ENCODE measurements around the gene MCTP1. TPM values are rescaled to one million over a fixed set of nuclear protein-coding genes. Genes with fewer than 3 reads are reported as not detected.

Gene MCTP1
- total and polyA plus RNA-seq, 10 of the 15 experiments (the other 5 are each of a cell fraction or from before 2014, with no cell fraction given): 12.6 to 45.9 (median 18.8) TPM

DNA sequence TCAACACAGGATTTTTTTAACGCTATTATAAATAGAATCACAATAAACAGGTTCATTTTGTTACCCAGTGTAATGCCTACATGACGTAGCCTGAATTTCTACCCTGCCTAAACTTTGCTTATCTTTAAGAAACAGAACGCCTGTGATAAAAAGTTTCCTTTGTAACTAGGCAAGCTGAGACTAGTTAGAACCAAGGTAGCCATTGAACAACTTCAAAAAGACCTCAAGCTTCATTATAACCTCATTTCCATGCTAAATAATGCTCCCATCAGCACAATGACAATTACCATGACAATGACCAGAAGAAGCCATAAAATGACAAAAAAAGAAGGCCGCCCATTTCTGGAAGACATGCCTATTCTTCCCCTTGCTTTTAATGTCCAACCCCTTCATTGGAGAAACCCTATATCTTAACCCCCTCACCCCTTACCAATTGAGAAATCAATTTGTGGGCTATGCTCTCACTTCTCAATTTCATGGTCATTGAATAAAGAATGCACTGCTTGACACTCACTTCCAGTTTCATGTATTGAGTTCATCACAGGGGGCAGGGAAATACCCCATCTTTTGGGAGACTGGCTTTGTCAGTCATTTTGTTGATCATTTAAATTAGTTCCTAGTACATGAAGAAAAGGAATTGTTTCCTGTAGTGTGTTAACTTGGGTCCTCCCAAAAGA, 276.8 kb downstream of the MCTP1 start (continued):
- TF ChIP-seq KAT2A (conservative IDR thresholded peaks at IDR 0.05; ENCODE audit: control insufficient read depth, low read depth, low read length) (no peak), ATF7 (IDR thresholded peaks at IDR 0.05; ENCODE audit: low read depth) (peak; percentile 74), SREBF1 (IDR thresholded peaks at IDR 0.05; ENCODE audit: low read length) (no peak), STAT1 (conservative IDR thresholded peaks at IDR 0.05) (no peak), RCOR1 (conservative IDR thresholded peaks at IDR 0.05; ENCODE audit: low read depth, low read length) (0 out of 2 replicates have a peak, but pooled peaks have one; percentile 20), ETV6 (conservative IDR thresholded peaks at IDR 0.05 in 1 of 2, IDR thresholded peaks at IDR 0.05 in 1 of 2; ENCODE audit: borderline replicate concordance in 1 of 2, low read depth in 1 of 2) (peak in 1 of 2 experiments; percentile 58; a peak in 1 of 4 replicates), MYC (IDR thresholded peaks at IDR 0.05; ENCODE audit: insufficient read depth, insufficient read length, insufficient replicate concordance, low read length, severe bottlenecking) (no peak), MTA3 (IDR thresholded peaks at IDR 0.05; ENCODE audit: borderline replicate concordance, low read length) (peak; percentile 40; the same call in 1 of the 2 replicates), HDAC6 (IDR thresholded peaks at IDR 0.05; ENCODE audit: unreplicated experiment) (no peak), JUNB (IDR thresholded peaks at IDR 0.05) (0 out of 2 replicates have a peak, but pooled peaks have one; percentile 17), SPI1 (IDR thresholded peaks at IDR 0.05; ENCODE audit: borderline replicate concordance, insufficient read depth, low read depth, low read length) (peak; percentile 83), CHD2 (IDR thresholded peaks at IDR 0.05; ENCODE audit: borderline replicate concordance, low read depth, low read length) (peak; percentile 30; the same call in 1 of the 2 replicates), KLF5 (IDR thresholded peaks at IDR 0.05; ENCODE audit: partially characterized antibody) (no peak), BHLHE40 (IDR thresholded peaks at IDR 0.05; ENCODE audit: borderline replicate concordance in 1 of 2, low read depth in 2 of 2, low read length in 1 of 2) (peak; percentile 37 to 48; a peak in 2 of 4 replicates), ZNF622 (IDR thresholded peaks at IDR 0.05) (no peak)
- TF ChIP-seq, protein P1, sequence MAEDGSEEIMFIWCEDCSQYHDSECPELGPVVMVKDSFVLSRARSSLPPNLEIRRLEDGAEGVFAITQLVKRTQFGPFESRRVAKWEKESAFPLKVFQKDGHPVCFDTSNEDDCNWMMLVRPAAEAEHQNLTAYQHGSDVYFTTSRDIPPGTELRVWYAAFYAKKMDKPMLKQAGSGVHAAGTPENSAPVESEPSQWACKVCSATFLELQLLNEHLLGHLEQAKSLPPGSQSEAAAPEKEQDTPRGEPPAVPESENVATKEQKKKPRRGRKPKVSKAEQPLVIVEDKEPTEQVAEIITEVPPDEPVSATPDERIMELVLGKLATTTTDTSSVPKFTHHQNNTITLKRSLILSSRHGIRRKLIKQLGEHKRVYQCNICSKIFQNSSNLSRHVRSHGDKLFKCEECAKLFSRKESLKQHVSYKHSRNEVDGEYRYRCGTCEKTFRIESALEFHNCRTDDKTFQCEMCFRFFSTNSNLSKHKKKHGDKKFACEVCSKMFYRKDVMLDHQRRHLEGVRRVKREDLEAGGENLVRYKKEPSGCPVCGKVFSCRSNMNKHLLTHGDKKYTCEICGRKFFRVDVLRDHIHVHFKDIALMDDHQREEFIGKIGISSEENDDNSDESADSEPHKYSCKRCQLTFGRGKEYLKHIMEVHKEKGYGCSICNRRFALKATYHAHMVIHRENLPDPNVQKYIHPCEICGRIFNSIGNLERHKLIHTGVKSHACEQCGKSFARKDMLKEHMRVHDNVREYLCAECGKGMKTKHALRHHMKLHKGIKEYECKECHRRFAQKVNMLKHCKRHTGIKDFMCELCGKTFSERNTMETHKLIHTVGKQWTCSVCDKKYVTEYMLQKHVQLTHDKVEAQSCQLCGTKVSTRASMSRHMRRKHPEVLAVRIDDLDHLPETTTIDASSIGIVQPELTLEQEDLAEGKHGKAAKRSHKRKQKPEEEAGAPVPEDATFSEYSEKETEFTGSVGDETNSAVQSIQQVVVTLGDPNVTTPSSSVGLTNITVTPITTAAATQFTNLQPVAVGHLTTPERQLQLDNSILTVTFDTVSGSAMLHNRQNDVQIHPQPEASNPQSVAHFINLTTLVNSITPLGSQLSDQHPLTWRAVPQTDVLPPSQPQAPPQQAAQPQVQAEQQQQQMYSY (CRISPR knock-in tag; IDR thresholded peaks at IDR 0.05): no peak
- TF ChIP-seq, protein P2, sequence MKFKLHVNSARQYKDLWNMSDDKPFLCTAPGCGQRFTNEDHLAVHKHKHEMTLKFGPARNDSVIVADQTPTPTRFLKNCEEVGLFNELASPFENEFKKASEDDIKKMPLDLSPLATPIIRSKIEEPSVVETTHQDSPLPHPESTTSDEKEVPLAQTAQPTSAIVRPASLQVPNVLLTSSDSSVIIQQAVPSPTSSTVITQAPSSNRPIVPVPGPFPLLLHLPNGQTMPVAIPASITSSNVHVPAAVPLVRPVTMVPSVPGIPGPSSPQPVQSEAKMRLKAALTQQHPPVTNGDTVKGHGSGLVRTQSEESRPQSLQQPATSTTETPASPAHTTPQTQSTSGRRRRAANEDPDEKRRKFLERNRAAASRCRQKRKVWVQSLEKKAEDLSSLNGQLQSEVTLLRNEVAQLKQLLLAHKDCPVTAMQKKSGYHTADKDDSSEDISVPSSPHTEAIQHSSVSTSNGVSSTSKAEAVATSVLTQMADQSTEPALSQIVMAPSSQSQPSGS (IDR thresholded peaks at IDR 0.05; ENCODE audit: low read length): peak; percentile 71
- TF ChIP-seq, protein P3, sequence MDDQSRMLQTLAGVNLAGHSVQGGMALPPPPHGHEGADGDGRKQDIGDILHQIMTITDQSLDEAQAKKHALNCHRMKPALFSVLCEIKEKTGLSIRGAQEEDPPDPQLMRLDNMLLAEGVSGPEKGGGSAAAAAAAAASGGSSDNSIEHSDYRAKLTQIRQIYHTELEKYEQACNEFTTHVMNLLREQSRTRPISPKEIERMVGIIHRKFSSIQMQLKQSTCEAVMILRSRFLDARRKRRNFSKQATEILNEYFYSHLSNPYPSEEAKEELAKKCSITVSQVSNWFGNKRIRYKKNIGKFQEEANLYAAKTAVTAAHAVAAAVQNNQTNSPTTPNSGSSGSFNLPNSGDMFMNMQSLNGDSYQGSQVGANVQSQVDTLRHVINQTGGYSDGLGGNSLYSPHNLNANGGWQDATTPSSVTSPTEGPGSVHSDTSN (IDR thresholded peaks at IDR 0.05; ENCODE audit: insufficient replicate concordance, low read depth, low read length): no peak
- TF ChIP-seq, protein P4, sequence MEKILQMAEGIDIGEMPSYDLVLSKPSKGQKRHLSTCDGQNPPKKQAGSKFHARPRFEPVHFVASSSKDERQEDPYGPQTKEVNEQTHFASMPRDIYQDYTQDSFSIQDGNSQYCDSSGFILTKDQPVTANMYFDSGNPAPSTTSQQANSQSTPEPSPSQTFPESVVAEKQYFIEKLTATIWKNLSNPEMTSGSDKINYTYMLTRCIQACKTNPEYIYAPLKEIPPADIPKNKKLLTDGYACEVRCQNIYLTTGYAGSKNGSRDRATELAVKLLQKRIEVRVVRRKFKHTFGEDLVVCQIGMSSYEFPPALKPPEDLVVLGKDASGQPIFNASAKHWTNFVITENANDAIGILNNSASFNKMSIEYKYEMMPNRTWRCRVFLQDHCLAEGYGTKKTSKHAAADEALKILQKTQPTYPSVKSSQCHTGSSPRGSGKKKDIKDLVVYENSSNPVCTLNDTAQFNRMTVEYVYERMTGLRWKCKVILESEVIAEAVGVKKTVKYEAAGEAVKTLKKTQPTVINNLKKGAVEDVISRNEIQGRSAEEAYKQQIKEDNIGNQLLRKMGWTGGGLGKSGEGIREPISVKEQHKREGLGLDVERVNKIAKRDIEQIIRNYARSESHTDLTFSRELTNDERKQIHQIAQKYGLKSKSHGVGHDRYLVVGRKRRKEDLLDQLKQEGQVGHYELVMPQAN (conservative IDR thresholded peaks at IDR 0.05): no peak

All from GM12878 (cell line).